Large intestine (tissue), 3 donors: ENCODE measurements around the gene OR11H7. TPM values are rescaled to one million over a fixed set of nuclear protein-coding genes. Genes with fewer than 3 reads are reported as not detected.
"Not testable (repeated sequence)": the region's sequence is repeated elsewhere in the genome, so short reads cannot be mapped to it uniquely, and the experiment has no call there.

ENCODE experiments used
- DNase-seq, 2 donors: peaks; one replicate each; pipeline versions ENCODE4 v3.0.0 to v3.0.0-alpha.2; 2013
- H3K27ac ChIP-seq: one replicate; pipeline ENCODE4 v1.5.1; 2013; ENCODE audit warnings: low read length
- H3K27me3 ChIP-seq: 2 replicates; pipeline ENCODE4 v1.6.1; 2013; ENCODE audit warnings: low read length; ENCODE audit not compliant: control insufficient read depth, insufficient read depth
- H3K36me3 ChIP-seq: 2 replicates; pipeline ENCODE4 v1.6.1; 2013; ENCODE audit warnings: low read length; ENCODE audit not compliant: control insufficient read depth, insufficient read depth
- H3K4me1 ChIP-seq: one replicate; pipeline ENCODE4 v1.6.1; 2013; ENCODE audit warnings: low read length; ENCODE audit not compliant: control insufficient read depth, insufficient read depth
- H3K4me3 ChIP-seq: one replicate; pipeline ENCODE4 v1.5.1; 2013; ENCODE audit warnings: low read length
- H3K9me3 ChIP-seq: one replicate; pipeline ENCODE4 v1.6.1; 2013; ENCODE audit warnings: mild to moderate bottlenecking, low read depth, low read length, moderate library complexity; ENCODE audit not compliant: control insufficient read depth
- WGBS: methylation state at CpG from one replicate; pipeline ENCODE4 v1.1.5; 2013; ENCODE audit warnings: low lambda C conversion rate; ENCODE audit not compliant: insufficient coverage; 5-methylcytosine and 5-hydroxymethylcytosine counted together
- polyA plus RNA-seq: library from polyadenylated mRNA; unstranded; fragments of 120-200 nt; gene quantifications from one replicate; pipeline ENCODE4 v1.2.1, GENCODE V29; 2013

OR11H7 gene
- polyA plus RNA-seq, 1 donor = 0.34 TPM

DNA sequence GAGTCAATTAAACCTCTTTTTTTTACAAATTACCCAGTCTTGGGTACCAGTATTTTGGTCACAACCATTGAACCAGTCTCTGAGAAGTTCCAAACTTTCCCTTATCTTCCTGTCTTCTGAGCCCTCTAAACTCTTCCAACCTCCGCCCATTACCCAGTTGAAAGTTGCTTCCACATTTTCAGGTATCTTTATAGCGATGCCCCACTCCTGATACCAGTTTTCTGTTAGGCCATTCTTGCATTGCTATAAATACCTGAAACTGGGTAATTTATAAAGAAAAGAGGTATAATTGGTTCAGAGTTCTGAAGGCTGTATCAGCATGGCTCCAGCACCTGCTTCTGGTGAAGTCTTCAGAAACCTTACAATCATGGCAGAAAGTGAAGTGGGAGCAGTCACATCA, 45.3 kb downstream of the OR11H7 start:
- Histone ChIP-seq H3K27me3 (no peaks in the 10 kb centered on the region), H3K27ac (no peak overlapping the region), H3K4me3 (no peak overlapping the region), H3K4me1 (no peaks in the 10 kb centered on the region), H3K36me3 (peaks cover 10% of the 10 kb centered on the region), H3K9me3 (peaks cover 10% of the 10 kb centered on the region)
- DNase-seq = no peak
- WGBS = no CpG with 5 or more reads among the region's 2 CpGs

DNA sequence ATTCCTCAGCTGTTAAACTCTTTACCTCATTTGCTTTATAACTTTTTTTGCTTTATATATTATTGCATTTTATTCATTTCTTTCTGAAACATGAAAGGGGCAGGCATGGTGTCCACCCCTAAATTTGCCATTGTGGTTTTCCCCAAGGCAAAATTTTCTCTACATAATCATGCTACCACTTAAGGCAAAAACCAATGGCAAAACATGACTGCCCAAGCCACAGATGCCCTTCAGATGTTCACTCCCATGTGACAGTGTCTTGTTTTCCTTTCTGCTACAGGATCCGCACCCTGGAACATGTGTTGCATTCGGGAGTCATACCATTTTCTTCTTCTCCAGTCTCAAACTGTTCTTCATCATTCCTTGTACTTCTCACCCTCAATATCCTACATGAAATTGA, 48.6 kb downstream of the OR11H7 start:
- H3K4me3 ChIP-seq = no peak overlapping the region
- no peak overlapping the region for H3K27ac ChIP-seq
- H3K36me3 ChIP-seq = peaks cover 14% of the 10 kb centered on the region
- H3K9me3 ChIP-seq = peaks cover 10% of the 10 kb centered on the region
- no peaks in the 10 kb centered on the region for H3K27me3 ChIP-seq
- WGBS = 100% methylated on average over 2 of the region's 2 CpGs
- no peaks in the 10 kb centered on the region for H3K4me1 ChIP-seq
- no peak for DNase-seq

DNA sequence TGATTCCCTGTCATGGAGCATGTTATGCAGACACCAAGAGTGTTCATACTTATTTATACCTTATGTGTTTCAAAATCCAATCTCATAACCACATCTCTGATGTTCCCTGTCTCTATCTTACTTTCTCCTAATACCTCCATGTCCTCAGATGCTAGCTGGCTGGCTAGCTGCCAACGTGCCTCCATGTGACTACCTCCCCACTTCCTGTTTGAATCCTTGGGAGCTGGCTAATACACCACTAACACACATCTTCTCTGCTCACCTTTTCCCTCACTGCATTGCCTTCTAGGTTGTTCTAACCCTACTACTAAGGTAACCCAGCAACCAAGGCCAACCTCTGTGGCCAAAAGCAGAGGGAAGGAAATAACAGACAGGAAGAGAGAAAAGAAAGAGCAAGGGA, 49.6 kb downstream of the OR11H7 start:
- no CpG with 5 or more reads among the region's 1 CpG for WGBS
- H3K27me3 ChIP-seq = no peaks in the 10 kb centered on the region
- H3K36me3 ChIP-seq = peaks cover 14% of the 10 kb centered on the region
- H3K4me1 ChIP-seq = no peaks in the 10 kb centered on the region
- no peak overlapping the region for H3K27ac ChIP-seq
- H3K4me3 ChIP-seq = no peak overlapping the region
- DNase-seq = peak in 1 of 2 donors; percentile 19
- peaks cover 6% of the 10 kb centered on the region for H3K9me3 ChIP-seq

DNA sequence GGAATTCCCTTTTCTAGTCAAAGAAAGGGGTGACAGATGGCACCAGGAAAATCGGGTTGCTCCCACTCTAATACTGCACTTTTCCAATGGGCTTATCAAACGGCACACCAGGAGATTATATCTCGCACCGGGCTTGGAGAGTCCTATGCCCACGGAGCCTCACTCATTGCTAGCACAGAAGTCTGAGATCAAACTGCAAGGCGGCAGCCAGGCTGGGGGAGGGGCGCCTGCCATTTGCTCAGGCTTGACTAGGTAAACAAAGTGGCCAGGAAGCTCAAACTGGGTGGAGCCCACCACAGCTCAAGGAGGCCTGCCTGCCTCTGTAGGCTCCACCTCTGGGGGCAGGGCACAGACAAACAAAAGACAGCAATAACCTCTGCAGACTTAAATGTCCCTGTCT, 51.5 kb downstream of the OR11H7 start:
- H3K36me3 ChIP-seq = peaks cover 14% of the 10 kb centered on the region
- H3K4me3 ChIP-seq, H3K27ac ChIP-seq, H3K9me3 ChIP-seq, H3K4me1 ChIP-seq, DNase-seq, H3K27me3 ChIP-seq: not testable (repeated sequence)
- WGBS = no CpG with 5 or more reads among the region's 7 CpGs

Other genes starting within 250 kb of the OR11H7 start
- gene OR4Q2, start 226.8 kb upstream of the OR11H7 start, polyA plus RNA-seq = not detected
- gene OR4K14, start 209.7 kb upstream of the OR11H7 start, polyA plus RNA-seq = not detected
- not detected for gene OR4K13, start 192.9 kb upstream of the OR11H7 start, polyA plus RNA-seq
- not detected for gene OR4L1, start 168.9 kb upstream of the OR11H7 start, polyA plus RNA-seq
- gene OR4K17, start 118.2 kb upstream of the OR11H7 start, polyA plus RNA-seq = not detected
- not detected for gene OR4N5, start 90.2 kb upstream of the OR11H7 start, polyA plus RNA-seq
- gene OR11G2, start 38.1 kb upstream of the OR11H7 start, polyA plus RNA-seq = not detected
- not detected for gene OR11H6, start 5.3 kb upstream of the OR11H7 start, polyA plus RNA-seq
- not detected for gene OR11H4, start 10.3 kb downstream of the OR11H7 start, polyA plus RNA-seq
- gene TTC5, start 77.0 kb downstream of the OR11H7 start, polyA plus RNA-seq = 14.2 TPM
- gene CCNB1IP1, start 104.3 kb downstream of the OR11H7 start, polyA plus RNA-seq = 67.7 TPM
- 30.9 TPM for gene PARP2, start 114.7 kb downstream of the OR11H7 start, polyA plus RNA-seq
- gene TEP1, start 184.5 kb downstream of the OR11H7 start, polyA plus RNA-seq = 98.8 TPM
- 0.64 TPM for gene KLHL33, start 207.2 kb downstream of the OR11H7 start, polyA plus RNA-seq
- 63.2 TPM for gene OSGEP, start 225.8 kb downstream of the OR11H7 start, polyA plus RNA-seq
- 218 TPM for gene APEX1, start 226.2 kb downstream of the OR11H7 start, polyA plus RNA-seq
- gene PIP4P1, start 232.5 kb downstream of the OR11H7 start, polyA plus RNA-seq = 44.0 TPM
- gene PNP, start 240.4 kb downstream of the OR11H7 start, polyA plus RNA-seq = 215 TPM